CD4-positive, alpha-beta T cell treated with Interleukin-6 at 100 ng/mL for 8 hours (primary cell): ENCODE measurements around the gene BASP1.
"Not testable (repeated sequence)": the region's sequence is repeated elsewhere in the genome, so short reads cannot be mapped to it uniquely, and the experiment has no call there.

Experiments
- DNase-seq: peaks from one replicate; pipeline ENCODE4 v3.0.0-alpha.2; 2020; ENCODE audit warnings: mixed read lengths, low spot score

BASP1 gene

DNA sequence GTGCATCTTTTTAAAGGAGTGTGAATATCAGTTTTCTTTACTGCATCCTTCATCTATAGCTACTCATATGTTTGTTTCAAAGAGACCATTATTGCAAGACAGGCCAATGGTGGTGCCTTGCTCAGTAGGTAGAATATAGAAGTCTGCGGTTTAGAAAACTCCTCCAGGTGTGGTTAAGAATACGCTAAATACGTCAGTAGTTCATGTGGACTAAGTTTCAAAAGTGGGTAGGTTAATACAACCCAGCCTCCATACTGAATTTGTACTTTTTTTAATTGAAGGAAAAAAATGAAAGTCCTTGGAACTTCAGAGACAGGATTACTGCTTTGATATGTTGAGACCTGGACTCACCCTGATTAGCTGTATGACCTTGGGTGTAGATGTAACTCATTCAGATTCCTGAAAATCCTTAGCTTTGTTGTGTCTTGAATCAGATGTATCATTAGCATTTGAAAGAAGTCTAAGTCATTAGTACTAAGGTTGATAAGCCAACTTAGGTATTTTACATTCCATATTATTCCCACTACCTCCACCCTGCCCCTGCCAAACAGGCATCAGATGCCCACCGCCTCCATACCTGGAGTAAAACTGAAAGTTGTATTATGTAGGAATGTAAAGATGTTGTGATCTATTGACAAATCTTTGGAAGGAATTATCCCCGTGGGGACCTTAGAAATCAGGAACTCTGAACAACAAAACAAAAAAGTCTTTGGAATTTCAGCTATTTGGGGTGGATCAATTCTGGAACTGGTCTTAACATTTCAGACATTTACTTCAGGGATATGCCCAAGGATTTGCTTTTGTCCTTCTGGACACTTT, 6.1 kb downstream of the BASP1 start:
- DNase-seq: no peak

- no peak for DNase-seq
Measured at GRCh38 chr5:17224858-17225511, 7.6 kb downstream of the BASP1 start.

DNA sequence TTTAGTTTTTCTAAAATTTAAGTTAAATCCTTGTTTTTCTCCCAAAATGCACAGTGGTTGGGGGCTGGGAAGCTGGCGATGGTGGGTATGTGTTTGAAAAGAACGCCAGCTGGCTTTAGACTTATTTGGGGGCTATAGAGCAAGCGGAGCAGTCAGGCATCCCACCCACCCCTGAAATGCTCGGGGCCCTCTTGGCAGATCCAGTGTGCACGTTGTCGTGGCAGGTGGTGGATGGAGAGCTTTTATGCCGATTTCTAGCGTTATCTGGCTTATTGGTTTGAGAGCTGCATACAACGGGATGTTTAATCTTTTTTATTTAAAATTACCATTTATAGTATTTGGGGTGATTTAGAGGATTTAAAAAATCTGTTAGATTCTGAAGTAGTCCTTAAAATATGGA, 8.1 kb downstream of the BASP1 start:
- no peak for DNase-seq

GRCh38 chr5:17227868-17228267, 10.4 kb downstream of the BASP1 start:
- DNase-seq: no peak

DNA sequence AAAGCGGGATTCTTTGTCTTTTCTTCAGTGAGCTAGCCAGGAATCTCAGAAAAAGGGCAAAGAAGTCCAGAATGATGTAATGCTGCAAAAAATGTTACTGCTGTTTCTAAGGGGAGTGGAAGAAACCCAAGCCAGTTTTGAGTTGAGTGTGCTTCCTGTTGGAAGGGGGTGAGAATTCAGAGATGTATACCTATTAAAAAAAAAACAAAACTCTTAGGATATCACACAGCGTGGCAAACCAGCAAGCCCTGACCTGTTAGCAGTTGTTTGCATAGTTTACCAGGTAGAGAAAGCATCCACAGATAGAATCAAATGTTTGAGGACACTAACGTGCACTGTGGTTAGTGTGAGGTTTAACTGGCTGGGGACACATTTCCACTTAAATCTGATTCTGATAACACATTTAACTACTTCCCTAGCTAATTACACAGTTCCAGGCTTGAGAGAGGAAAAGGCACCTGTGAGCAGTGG, 11.4 kb downstream of the BASP1 start:
- no peak for DNase-seq

DNA sequence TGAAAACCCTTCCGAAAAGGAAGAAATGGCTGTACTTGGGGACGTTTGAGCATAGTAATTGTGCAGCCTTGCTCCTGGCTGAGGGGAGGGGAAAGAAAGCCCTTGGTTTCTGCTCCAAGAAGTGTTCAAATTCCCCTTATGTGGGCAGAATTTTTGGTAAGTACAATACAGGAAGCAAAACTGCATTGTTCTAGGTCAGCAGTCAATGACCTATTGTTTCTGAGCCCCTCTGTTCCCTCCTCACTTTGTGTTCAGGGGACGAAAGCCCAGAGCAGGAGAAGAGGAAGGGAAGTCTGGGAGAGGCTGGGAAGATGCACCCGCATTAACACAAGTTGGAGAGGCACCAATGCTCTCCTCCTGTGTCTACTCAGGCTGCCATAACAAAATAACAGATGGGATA, 11.9 kb downstream of the BASP1 start:
- no peak for DNase-seq

- DNase-seq: no peak
Measured at GRCh38 chr5:17230191-17230590, 12.8 kb downstream of the BASP1 start.

- DNase-seq: no peak
Measured at GRCh38 chr5:17230808-17231525, 13.5 kb downstream of the BASP1 start.

- no peak for DNase-seq
Measured at GRCh38 chr5:17232405-17232804, 15.0 kb downstream of the BASP1 start.

GRCh38 chr5:17233488-17233887, 16.1 kb downstream of the BASP1 start:
- no peak for DNase-seq

DNA sequence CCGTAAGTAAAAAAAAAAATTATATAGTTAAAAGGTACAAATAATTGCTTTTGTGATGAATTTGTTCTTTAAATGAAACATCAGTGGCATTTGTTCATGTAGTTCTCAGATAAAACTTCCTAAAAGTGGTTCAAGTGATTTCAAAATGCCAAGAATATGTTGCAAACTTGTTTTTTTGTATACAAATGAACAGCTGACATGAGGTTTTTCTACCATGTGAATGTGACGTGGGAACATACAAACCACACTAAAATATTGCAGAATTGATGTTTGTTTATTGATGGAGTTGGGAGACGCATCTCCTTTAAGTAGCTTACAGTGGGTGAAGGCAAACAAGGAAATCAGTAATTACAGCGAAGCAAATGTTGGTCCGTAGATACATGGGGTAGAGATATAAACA, 16.9 kb downstream of the BASP1 start:
- DNase-seq: no peak

DNA sequence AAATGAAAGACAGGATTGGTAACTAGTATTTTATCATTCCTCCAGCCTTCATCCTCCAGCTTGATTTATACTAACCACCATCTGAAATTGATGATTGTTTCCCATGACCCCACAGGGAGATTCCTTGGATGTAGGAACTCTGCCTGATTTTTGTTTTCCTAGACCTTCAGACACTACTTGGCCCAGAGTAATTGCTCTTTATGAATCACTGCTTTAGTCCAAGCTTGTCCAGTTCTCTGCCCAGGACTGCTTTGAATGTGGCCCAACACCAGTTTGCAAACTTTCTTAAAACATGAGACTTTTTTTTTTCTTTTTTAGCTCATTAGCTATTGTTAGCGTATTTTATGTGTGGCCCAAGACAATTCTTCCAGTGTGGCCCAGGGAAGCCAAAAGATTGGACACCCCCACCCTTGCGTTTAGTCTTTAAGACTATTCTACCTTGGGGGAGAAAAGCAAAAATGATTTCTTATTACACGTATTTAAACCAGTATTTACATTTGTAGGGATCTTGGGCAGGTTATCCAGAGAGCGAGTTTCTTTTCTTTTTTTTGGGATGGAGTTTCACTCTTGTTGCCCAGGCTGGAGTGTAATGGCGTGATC, 18.4 kb downstream of the BASP1 start:
- no peak for DNase-seq

GRCh38 chr5:17238521-17239041, 21.1 kb downstream of the BASP1 start:
- DNase-seq: no peak

- no peak for DNase-seq
Measured at GRCh38 chr5:17239953-17240352, 22.5 kb downstream of the BASP1 start.

GRCh38 chr5:17240487-17240886, 23.1 kb downstream of the BASP1 start:
- DNase-seq: no peak

- DNase-seq: no peak
Measured at GRCh38 chr5:17241635-17242034, 24.2 kb downstream of the BASP1 start.

DNA sequence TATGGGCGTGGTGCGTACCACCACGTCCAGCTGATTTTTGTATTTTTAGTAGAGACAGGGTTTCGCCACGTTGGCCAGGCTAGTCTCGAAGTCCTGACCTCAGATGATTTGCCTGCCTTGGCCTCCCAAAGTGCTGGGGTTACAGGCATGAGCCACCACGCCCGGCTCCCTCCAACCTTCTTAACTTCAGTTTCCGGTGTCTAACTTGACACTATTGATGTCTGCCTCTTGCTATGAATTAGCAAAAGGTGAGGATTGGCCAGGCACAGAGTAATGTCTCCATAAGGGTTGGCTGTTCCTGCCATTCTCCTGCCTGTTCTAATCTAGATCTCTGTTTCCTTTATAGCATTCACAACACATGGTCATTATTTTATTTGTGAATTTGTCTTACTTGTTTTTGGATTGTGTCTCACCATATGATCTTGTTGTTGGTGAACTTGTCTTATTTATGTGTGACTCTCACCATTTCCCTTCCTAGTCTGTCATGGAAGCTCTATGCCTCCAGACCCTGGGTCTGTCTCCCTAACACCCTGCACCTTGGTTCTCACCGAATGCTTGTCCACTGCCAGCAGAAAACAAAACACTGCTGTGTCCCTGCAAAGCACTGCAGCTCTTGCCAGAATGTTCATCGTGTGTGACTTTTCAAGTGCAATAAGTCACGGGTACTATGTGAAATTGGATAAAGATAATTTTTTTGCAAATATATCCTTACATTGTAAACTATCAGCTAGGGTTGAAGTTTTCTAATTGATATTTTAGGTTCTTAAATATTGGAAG, 26.0 kb downstream of the BASP1 start:
- no peak for DNase-seq

DNA sequence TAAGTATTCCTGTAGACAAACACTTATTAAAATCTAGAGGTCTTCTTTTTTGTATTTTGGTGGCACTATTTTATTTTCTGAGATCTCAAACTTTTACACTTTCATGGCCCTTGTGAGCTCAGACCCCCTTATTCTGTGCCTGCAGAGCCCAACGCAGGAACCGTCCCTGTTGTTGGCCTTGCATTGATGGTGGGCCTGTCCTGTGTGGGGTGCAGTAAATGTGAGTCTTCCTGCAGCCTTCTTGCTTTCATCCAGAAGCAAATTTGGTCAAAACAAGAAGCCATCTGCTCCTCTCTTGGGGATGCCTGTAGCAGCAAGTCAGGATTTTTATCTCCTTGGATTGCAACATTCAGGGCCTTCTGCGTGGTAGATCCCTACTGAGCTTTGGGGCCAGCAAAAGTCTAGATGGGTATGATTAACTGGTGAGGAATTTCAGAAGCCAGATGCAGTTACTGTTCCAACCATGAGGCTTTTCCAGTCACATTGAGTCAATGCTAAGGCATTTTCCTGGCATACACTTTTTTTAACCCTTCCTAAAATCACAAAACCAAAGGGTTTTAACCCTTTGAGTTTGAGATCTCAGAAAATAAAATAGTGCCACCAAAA, 31.7 kb downstream of the BASP1 start:
- no peak for DNase-seq

- DNase-seq: not testable (repeated sequence)
Measured at GRCh38 chr5:17249841-17250240, 32.4 kb downstream of the BASP1 start.

- DNase-seq: no peak
Measured at GRCh38 chr5:17252543-17252942, 35.1 kb downstream of the BASP1 start.

DNA sequence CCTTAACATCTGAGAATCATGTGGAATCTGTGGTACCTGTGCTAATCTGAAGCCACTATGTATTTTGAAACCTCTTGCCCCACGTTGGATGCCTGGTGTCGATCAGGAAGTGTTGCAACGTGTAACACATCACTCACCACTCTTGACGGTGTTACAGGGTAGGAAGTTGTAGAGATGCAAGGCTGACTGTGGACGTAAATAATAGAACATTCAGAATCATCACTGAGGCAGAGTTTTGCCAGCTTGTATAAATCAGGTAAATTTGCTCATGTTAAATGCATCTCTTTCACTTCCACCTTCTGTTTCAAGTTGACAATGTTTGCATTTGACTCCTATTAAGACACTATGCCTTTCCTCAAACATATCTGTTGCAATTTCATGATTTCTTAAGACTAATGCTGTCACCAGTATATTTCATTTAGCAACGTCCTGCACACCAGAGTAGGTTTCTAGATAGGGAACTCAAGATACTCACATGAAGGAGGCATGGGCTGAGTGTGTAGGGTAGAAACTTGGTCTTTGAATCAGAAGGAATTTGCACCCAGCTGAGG, 38.1 kb downstream of the BASP1 start:
- no peak for DNase-seq
